Epithelial cell of esophagus (primary cell): Measurements from ENCODE around the gene AJUBA.

Source experiments
- DNase-seq: peaks from one replicate; pipeline ENCODE4 v3.0.0; 2010; ENCODE audit warnings: low read depth
- H3K4me3 ChIP-seq: 2 replicates; pipeline ENCODE4 v1.5.1; 2011; ENCODE audit warnings: mild to moderate bottlenecking, low read length, control low read depth
- TF ChIP-seq, protein P1 (sequence below): IDR thresholded peaks from 2 replicates; pipeline ENCODE4 v1.5.1; 2011; ENCODE audit warnings: low read depth, mild to moderate bottlenecking, low read length, control low read depth, inconsistent platforms; ENCODE audit not compliant: insufficient read depth; ENCODE audit errors: missing control alignments

The AJUBA gene

DNA sequence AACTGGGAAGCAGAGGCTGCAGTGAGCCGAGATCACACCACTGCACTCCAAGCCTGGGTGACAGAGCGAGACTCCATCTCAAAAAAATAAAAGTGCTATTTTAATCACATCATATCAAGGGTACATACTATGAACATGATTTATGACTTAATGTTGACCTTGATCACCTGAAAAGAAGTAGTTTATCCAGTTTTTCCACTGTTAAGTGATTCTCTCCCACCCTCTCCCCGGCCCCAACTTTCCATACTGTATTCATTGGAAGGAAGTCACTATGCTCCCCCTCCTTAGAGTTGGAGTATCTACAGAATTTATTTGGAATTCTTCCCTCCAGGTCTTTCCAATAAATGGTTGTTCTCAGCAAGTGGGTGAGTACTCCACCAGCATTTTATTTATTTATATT, 50.2 kb downstream of the AJUBA start:
- no peak for DNase-seq
- H3K4me3 ChIP-seq: no peak overlapping the region
- TF ChIP-seq, protein P1, sequence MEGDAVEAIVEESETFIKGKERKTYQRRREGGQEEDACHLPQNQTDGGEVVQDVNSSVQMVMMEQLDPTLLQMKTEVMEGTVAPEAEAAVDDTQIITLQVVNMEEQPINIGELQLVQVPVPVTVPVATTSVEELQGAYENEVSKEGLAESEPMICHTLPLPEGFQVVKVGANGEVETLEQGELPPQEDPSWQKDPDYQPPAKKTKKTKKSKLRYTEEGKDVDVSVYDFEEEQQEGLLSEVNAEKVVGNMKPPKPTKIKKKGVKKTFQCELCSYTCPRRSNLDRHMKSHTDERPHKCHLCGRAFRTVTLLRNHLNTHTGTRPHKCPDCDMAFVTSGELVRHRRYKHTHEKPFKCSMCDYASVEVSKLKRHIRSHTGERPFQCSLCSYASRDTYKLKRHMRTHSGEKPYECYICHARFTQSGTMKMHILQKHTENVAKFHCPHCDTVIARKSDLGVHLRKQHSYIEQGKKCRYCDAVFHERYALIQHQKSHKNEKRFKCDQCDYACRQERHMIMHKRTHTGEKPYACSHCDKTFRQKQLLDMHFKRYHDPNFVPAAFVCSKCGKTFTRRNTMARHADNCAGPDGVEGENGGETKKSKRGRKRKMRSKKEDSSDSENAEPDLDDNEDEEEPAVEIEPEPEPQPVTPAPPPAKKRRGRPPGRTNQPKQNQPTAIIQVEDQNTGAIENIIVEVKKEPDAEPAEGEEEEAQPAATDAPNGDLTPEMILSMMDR: no peak

GRCh38 chr14:22929961-22930364, 52.4 kb downstream of the AJUBA start:
- peak overlapping the region; percentile 48 for H3K4me3 ChIP-seq
- DNase-seq: no peak
- TF ChIP-seq, protein P1: no peak

GRCh38 chr14:22929104-22929960, 53.0 kb downstream of the AJUBA start, which contains the start of gene PRMT5:
PRMT5 (minus strand) TSS chr14:22929376; CDS start chr14:22929361, 15 bp downstream.
- DNase-seq: peak; percentile 100
- peak within 1 kb of the TSS; percentile 100 for H3K4me3 ChIP-seq
- TF ChIP-seq, protein P1: no peak

DNA sequence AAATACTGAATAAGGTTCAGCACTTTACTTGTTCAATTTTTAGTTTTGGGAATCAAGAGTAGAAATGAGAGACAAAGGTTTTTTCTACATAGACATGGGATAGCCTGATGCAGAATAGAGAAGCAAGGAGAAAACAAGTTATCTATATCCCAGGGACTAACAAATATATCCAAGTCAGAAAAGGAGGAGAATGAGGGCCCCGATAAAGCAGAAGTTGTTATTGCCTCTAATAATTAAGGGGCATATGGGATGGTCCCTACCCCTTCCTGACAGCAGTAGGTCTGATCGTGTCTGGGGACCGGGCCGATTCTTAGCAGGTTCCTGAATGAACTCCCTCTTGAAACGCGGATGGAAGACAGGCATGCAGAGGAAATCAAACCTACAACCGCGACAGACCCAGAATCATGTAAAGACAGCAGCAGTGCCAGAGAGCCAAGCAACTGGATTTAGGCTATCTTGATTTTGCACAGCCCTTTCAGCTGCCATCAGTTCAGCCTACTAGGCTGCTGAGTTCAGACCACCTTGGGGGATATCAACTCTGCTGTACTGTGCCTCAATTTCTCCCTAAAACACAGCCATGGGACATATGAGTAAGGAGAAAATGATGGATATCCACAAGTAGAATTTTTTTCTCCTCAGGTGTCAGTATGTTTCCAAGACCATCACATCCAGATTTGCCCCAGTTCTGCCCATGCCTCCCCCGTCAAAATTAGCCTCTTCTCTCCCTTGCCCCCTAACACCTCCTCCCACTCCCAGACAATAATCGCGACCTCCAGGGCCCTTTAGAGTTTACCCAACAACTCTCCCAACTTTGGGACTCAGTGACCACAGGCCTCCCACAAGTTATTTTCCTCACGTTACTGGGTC, 53.9 kb downstream of the AJUBA start:
- DNase-seq: no peak
- TF ChIP-seq, protein P1: no peak
- peak overlapping the region; percentile 100 for H3K4me3 ChIP-seq

DNA sequence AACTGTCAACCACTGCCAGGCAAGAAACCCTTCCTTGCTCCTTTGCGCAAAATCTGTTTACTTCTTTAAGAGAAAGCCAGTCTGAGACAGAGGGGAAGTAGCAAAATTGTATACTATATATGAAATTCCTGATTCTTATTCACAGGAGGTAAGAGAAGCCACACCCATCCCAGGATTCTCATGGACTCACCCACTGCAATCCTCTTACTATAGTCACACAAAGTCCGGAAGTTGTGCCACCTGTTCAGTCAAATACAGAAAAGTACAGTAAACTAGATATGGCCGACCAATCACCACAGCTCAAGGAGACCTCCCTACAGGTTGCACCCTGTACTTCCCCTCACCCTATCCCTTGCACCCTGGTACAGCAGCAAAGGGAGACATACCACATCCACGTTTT, 56.0 kb downstream of the AJUBA start:
- no peak overlapping the region for H3K4me3 ChIP-seq
- DNase-seq: peak; percentile 94
- TF ChIP-seq, protein P1: no peak

DNA sequence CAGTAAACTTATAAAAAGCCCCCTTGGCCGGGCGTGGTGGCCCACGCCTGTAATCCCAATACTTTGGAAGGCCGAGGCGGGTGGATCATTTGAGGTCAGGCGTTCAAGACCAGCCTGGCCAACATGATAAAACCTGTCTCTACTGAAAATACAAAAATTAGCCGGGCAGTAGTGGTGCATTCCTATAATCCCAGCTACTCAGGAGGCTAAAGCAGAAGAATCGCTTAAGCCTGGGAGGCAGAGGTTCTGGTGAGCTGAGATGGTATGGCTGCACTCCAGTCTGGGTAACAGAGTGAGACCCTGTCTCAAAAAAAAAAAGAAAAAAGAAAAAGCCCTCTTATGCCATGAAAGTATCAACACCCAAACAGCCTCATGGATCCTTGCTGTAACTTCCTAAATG, 56.8 kb downstream of the AJUBA start:
- DNase-seq: no peak
- TF ChIP-seq, protein P1: no peak

More for the DNA sequence above, 56.8 kb downstream of the AJUBA start:
- H3K4me3 ChIP-seq: no peak overlapping the region
